ENCODE data around the gene FAM72B.
"Not testable (repeated sequence)": the region's sequence is repeated elsewhere in the genome, so short reads cannot be mapped to it uniquely, and the experiment has no call there.

FAM72B gene

DNA sequence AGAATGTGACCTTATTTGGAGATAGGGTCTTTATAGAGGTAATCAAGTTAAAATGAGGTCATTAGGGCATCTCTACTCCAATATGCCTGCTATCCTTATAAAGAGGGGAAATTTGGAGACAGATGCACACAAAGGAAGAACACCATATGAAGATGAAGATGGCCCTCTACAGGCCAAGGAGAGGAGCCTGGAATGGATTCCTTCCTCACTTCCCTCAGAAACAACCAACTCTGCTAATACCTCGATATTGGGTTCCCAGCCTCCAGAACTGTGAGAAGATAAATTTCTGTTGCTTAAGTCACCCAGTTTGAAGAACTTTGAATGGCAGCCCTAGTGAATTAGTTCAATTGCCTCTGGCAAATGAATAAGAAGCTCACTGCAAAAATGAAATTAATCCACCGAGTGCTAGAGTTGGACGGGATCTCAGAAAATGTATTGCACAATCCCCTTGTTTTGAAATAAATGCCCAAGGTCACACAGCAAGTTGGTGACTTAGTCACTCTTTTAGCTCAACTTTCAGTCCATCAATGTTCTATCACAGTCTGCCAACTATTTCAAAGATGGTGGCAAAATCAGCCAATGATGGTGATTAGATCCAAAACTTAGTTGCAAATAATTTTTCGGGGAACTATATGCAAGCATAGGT, 27.1 kb downstream of the FAM72B start:
- H3K4me1 ChIP-seq (ENCODE audit: control insufficient read depth in 2 of 2, insufficient read depth in 1 of 2, low read depth in 1 of 2, low read length in 2 of 2); H3K27ac ChIP-seq (replicated peaks; ENCODE audit: low read length); H3K9me3 ChIP-seq (replicated peaks in 1 of 2; ENCODE audit: control insufficient read depth in 2 of 2, insufficient read depth in 1 of 2, low read depth in 1 of 2, low read length in 2 of 2); H3K9ac ChIP-seq (ENCODE audit: low read depth, low read length, poor library complexity); H2AFZ ChIP-seq (ENCODE audit: low read length); H3K4me3 ChIP-seq (ENCODE audit: low read length in 2 of 2); H3K79me1 ChIP-seq (ENCODE audit: low read depth, low read length); H2BK12ac ChIP-seq (ENCODE audit: low read length); H3K36me3 ChIP-seq (replicated peaks in 1 of 2; ENCODE audit: control insufficient read depth in 2 of 2, insufficient read depth in 2 of 2, low read length in 2 of 2); H3K18ac ChIP-seq (ENCODE audit: low read length); H2AK5ac ChIP-seq (ENCODE audit: low read depth, low read length); H4K91ac ChIP-seq (ENCODE audit: low read depth, low read length, poor library complexity); H3K4me2 ChIP-seq (ENCODE audit: insufficient read depth, low read length, poor library complexity, severe bottlenecking); H2BK15ac ChIP-seq (ENCODE audit: low read length); H3K4ac ChIP-seq (ENCODE audit: low read length); H2BK5ac ChIP-seq (ENCODE audit: low read length); H4K8ac ChIP-seq (ENCODE audit: low read depth, low read length); DNase-seq (ENCODE audit: low spot score); H3K27me3 ChIP-seq (ENCODE audit: control insufficient read depth in 3 of 3, insufficient read depth in 3 of 3, low read depth in 1 of 3, low read length in 3 of 3); H2BK120ac ChIP-seq (ENCODE audit: low read depth, low read length); H3K23ac ChIP-seq (ENCODE audit: low read depth, low read length, poor library complexity); H3K14ac ChIP-seq (ENCODE audit: low read length): not testable (repeated sequence)
- WGBS, 2 donors (ENCODE audit: extremely low coverage in 2 of 2, insufficient read length in 2 of 2, insufficient replicate concordance in 1 of 2): no CpG with 5 or more reads among the region's 4 CpGs

DNA sequence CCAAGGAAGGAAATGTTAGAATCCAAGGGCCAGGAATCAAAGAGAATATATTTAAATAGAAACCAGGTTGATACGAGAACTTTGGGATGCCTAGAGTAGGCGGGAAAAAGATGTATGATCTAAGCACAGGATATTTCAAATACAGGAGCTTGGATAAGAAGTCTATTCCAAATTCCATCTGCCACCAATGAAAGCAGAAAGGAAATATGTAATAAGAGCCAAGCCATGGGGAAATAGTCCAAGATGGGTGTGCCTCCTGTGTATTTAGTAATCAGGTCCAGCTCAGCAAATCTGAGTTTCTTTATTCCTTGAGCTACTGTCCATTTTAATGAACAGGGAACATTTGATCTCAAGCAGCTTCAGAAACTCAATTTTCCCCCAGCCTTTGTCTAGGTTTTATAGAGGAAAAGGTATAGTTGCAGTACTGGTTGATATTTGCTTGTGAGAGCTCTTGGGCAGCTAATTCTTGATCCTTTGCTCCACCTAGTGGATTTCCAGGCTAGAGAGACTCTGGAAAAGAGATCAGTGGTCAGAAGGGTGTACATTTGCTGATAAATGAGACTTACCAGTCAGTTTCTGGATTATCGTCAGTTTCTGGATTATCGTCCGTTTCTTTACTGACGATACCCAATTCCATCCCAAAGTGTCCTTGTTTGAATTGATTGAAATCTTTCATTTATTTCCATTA, 28.3 kb downstream of the FAM72B start:
- not testable (repeated sequence) for H3K18ac ChIP-seq (ENCODE audit: low read length); H3K4me2 ChIP-seq (ENCODE audit: insufficient read depth, low read length, poor library complexity, severe bottlenecking); H3K79me1 ChIP-seq (ENCODE audit: low read depth, low read length); H2BK15ac ChIP-seq (ENCODE audit: low read length); H3K4me1 ChIP-seq (ENCODE audit: control insufficient read depth in 2 of 2, insufficient read depth in 1 of 2, low read depth in 1 of 2, low read length in 2 of 2); H2AFZ ChIP-seq (ENCODE audit: low read length); H2BK12ac ChIP-seq (ENCODE audit: low read length); H3K23ac ChIP-seq (ENCODE audit: low read depth, low read length, poor library complexity); H3K9ac ChIP-seq (ENCODE audit: low read depth, low read length, poor library complexity); H3K14ac ChIP-seq (ENCODE audit: low read length); H3K9me3 ChIP-seq (replicated peaks in 1 of 2; ENCODE audit: control insufficient read depth in 2 of 2, insufficient read depth in 1 of 2, low read depth in 1 of 2, low read length in 2 of 2); H2AK5ac ChIP-seq (ENCODE audit: low read depth, low read length); H3K27me3 ChIP-seq (ENCODE audit: control insufficient read depth in 3 of 3, insufficient read depth in 3 of 3, low read depth in 1 of 3, low read length in 3 of 3); H4K8ac ChIP-seq (ENCODE audit: low read depth, low read length); H2BK5ac ChIP-seq (ENCODE audit: low read length); H3K4me3 ChIP-seq (ENCODE audit: low read length in 2 of 2); H4K91ac ChIP-seq (ENCODE audit: low read depth, low read length, poor library complexity); H2BK120ac ChIP-seq (ENCODE audit: low read depth, low read length); H3K4ac ChIP-seq (ENCODE audit: low read length); DNase-seq (ENCODE audit: low spot score); H3K27ac ChIP-seq (replicated peaks; ENCODE audit: low read length); H3K36me3 ChIP-seq (replicated peaks in 1 of 2; ENCODE audit: control insufficient read depth in 2 of 2, insufficient read depth in 2 of 2, low read length in 2 of 2)
- no CpG with 5 or more reads among the region's 6 CpGs for WGBS, 2 donors (ENCODE audit: extremely low coverage in 2 of 2, insufficient read length in 2 of 2, insufficient replicate concordance in 1 of 2)

DNA sequence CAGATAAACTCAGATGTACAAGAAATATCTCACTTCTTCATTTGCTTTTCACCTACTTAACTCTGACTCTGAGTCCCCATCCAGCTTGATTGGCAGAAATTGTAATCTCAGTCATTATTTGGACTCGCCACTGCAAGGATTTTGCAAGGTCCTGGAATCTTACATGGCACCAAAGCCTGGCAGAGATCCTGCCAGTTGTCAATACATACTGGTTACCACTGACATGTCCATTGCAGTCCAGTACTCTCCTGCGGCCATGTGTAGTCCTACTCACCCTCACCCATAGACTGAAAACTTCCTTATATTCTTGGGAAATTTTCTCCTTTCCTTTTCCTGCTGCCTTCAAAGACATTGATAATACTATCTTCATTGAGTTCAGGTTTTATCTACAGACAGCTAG, 29.3 kb downstream of the FAM72B start:
- not testable (repeated sequence) for H2AK5ac ChIP-seq (ENCODE audit: low read depth, low read length); H3K9ac ChIP-seq (ENCODE audit: low read depth, low read length, poor library complexity); H3K18ac ChIP-seq (ENCODE audit: low read length); DNase-seq (ENCODE audit: low spot score); H2BK120ac ChIP-seq (ENCODE audit: low read depth, low read length); H4K8ac ChIP-seq (ENCODE audit: low read depth, low read length); H3K36me3 ChIP-seq (replicated peaks in 1 of 2; ENCODE audit: control insufficient read depth in 2 of 2, insufficient read depth in 2 of 2, low read length in 2 of 2); H2BK5ac ChIP-seq (ENCODE audit: low read length); H4K91ac ChIP-seq (ENCODE audit: low read depth, low read length, poor library complexity); H3K79me1 ChIP-seq (ENCODE audit: low read depth, low read length); H3K27me3 ChIP-seq (ENCODE audit: control insufficient read depth in 3 of 3, insufficient read depth in 3 of 3, low read depth in 1 of 3, low read length in 3 of 3); H2BK15ac ChIP-seq (ENCODE audit: low read length); H2AFZ ChIP-seq (ENCODE audit: low read length); H2BK12ac ChIP-seq (ENCODE audit: low read length); H3K27ac ChIP-seq (replicated peaks; ENCODE audit: low read length); H3K4me3 ChIP-seq (ENCODE audit: low read length in 2 of 2); H3K9me3 ChIP-seq (replicated peaks in 1 of 2; ENCODE audit: control insufficient read depth in 2 of 2, insufficient read depth in 1 of 2, low read depth in 1 of 2, low read length in 2 of 2); H3K4me1 ChIP-seq (ENCODE audit: control insufficient read depth in 2 of 2, insufficient read depth in 1 of 2, low read depth in 1 of 2, low read length in 2 of 2); H3K4me2 ChIP-seq (ENCODE audit: insufficient read depth, low read length, poor library complexity, severe bottlenecking); H3K14ac ChIP-seq (ENCODE audit: low read length); H3K4ac ChIP-seq (ENCODE audit: low read length); H3K23ac ChIP-seq (ENCODE audit: low read depth, low read length, poor library complexity)
- no CpG with 5 or more reads among the region's 2 CpGs for WGBS, 2 donors (ENCODE audit: extremely low coverage in 2 of 2, insufficient read length in 2 of 2, insufficient replicate concordance in 1 of 2)

DNA sequence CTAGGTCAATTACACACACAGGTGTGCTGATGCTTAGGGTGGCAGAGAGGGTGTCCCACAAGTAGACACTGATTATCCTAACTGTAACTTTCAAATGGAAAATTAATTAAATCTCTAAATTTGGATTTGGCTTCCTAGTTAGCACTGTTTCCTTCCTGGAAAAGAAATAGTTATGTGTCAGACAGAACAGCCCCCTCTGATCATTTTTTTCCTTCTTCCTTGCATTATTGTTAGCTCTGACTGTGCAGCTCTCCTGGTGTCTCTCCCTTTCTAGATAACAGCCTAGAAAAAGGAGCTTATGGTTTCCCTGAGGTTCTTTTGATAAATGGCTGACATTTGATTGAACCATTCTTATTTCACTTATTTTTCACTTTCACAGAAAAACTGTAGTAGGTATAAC, 31.4 kb downstream of the FAM72B start:
- not testable (repeated sequence) for H3K4me3 ChIP-seq (ENCODE audit: low read length in 2 of 2); H3K27ac ChIP-seq (replicated peaks; ENCODE audit: low read length); H4K8ac ChIP-seq (ENCODE audit: low read depth, low read length); H2AFZ ChIP-seq (ENCODE audit: low read length); H3K14ac ChIP-seq (ENCODE audit: low read length); H3K9me3 ChIP-seq (replicated peaks in 1 of 2; ENCODE audit: control insufficient read depth in 2 of 2, insufficient read depth in 1 of 2, low read depth in 1 of 2, low read length in 2 of 2); H3K23ac ChIP-seq (ENCODE audit: low read depth, low read length, poor library complexity); H4K91ac ChIP-seq (ENCODE audit: low read depth, low read length, poor library complexity); H3K4ac ChIP-seq (ENCODE audit: low read length); DNase-seq (ENCODE audit: low spot score); H2AK5ac ChIP-seq (ENCODE audit: low read depth, low read length); H3K4me2 ChIP-seq (ENCODE audit: insufficient read depth, low read length, poor library complexity, severe bottlenecking); H3K18ac ChIP-seq (ENCODE audit: low read length); H3K9ac ChIP-seq (ENCODE audit: low read depth, low read length, poor library complexity); H2BK120ac ChIP-seq (ENCODE audit: low read depth, low read length); H3K27me3 ChIP-seq (ENCODE audit: control insufficient read depth in 3 of 3, insufficient read depth in 3 of 3, low read depth in 1 of 3, low read length in 3 of 3); H3K4me1 ChIP-seq (ENCODE audit: control insufficient read depth in 2 of 2, insufficient read depth in 1 of 2, low read depth in 1 of 2, low read length in 2 of 2); H2BK5ac ChIP-seq (ENCODE audit: low read length); H2BK12ac ChIP-seq (ENCODE audit: low read length); H3K36me3 ChIP-seq (replicated peaks in 1 of 2; ENCODE audit: control insufficient read depth in 2 of 2, insufficient read depth in 2 of 2, low read length in 2 of 2); H3K79me1 ChIP-seq (ENCODE audit: low read depth, low read length); H2BK15ac ChIP-seq (ENCODE audit: low read length)
